HG03060 (cell line): Measurements from ENCODE around the gene MYH9.

Experiments used
- ATAC-seq: cut with Tn5 transposase; IDR thresholded peaks from one replicate; pipeline ENCODE4 v1.9.1; 2021; ENCODE audit warnings: low read depth, moderate number of reproducible peaks; ENCODE audit not compliant: unreplicated experiment

Gene MYH9

DNA sequence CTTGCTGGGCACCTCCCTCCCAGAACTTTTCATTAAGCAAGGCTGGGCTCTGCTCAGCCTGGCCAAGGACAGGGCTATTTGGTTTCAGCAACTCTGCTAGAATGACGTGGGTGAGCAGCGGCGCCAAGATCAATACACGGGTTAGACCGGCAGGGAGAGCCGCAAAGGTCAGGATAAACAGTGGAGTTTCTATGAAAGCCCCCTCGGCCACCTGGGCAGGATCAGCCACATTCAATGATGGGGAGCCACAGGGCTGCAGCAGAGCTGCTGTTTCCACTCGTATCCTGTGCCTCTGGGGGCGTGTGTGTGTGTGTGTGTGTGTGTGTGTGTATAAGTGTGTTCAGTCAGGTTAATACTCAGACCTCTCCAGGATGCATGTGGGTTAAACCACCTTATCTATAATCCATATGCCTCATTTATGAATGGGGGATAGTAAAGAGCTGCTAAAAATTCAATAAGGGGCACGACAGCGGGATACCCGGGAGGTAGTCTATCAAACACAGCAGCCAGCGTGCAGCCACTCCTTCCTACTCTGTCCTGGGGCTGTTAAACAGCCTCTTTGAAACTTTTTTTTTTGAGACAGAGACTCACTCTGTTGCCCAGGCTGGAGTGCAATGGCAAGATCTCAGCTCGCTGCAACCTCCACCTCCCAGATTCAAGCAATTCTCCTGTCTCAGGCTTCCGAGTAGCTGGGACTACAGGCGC is 34.8 kb downstream of the MYH9 start:
- ATAC-seq = no peak

GRCh38 chr22:36351921-36352802 is 35.6 kb downstream of the MYH9 start:
- ATAC-seq = no peak

DNA sequence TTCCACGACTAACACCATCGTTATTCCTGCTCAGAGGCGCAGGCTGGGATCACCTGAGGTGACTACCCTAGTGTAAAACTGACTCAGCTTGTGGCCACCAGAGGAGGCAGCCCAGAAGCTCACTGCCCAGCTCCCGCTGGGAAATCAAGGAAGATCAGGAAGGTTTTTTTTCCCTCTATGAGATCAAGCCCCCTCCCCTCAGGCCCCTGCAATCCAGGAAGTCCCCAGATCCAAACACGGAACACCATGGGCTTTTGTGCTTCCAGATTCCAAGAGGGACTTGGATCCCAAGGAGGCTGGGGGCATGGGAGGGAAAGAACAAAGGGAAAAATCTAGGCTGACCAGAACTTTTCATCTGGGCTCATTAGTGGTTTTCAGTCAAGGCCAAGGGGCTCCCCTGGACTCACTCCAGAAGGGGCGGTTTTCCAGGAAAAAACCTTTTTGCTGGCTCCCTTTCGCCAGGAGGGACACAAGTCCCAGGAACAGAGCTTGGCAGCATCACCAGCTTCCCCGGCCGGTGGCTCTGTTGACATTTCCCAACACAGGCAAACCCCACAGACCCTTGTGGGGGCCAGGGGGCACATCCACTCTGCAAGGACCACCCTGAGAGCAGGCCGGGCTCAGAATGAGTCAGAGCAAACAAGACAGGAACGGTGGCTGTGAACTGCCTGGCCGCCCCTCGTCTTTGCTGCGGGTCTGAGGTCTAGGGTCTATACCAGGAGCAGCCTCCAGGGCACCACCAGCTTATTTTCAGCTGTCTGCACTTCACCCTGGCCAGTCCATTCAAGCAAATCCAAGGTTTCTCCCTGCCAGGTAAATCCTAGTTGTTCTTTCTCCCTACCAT is 36.8 kb downstream of the MYH9 start:
- no peak for ATAC-seq

DNA sequence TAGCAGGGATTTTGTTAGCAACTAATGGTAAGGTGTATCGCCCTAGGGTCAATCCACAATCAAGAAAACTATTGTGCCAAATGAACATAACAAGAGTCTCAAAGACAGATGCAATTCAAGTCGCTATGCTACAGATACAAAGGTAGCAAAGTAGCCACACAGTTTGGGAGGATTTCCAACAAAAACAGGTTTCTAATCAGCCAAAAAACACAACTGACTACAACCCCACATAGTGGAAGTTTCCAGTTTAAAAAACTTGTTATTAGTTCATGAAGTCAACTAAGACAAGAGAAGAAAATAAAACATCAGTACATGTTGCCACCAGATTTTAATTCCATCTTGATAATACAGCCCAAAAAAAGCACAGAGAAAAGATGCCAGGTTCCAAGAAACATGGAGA is 38.0 kb downstream of the MYH9 start:
- no peak for ATAC-seq

- ATAC-seq = no peak
Measured at GRCh38 chr22:36348760-36349159, 39.0 kb downstream of the MYH9 start.

GRCh38 chr22:36347094-36347493 is 40.7 kb downstream of the MYH9 start:
- ATAC-seq = no peak

- no peak for ATAC-seq
Measured at GRCh38 chr22:36344106-36344827, 43.5 kb downstream of the MYH9 start.

DNA sequence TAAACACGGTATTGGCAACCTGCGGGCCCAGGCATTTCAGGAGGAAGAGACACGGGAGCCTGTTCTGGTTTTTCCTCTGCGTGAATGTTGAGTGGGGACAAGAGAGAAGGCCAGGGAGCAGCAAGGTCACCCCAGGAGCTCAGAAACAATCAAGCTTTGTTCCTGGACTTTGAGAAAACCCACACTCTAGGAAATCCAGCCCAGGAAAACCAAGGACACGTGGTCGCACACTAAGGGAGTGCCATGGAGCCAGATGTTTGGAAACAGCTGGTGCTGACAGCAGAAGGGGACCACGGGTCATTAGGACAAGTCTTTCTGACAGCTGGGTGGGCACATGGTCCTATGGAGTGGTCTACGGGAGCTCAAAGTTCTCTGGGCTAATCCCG is 44.1 kb downstream of the MYH9 start:
- no peak for ATAC-seq

- no peak for ATAC-seq
Measured at GRCh38 chr22:36343070-36343719, 44.6 kb downstream of the MYH9 start.

- no peak for ATAC-seq
Measured at GRCh38 chr22:36341640-36342041, 46.1 kb downstream of the MYH9 start.

DNA sequence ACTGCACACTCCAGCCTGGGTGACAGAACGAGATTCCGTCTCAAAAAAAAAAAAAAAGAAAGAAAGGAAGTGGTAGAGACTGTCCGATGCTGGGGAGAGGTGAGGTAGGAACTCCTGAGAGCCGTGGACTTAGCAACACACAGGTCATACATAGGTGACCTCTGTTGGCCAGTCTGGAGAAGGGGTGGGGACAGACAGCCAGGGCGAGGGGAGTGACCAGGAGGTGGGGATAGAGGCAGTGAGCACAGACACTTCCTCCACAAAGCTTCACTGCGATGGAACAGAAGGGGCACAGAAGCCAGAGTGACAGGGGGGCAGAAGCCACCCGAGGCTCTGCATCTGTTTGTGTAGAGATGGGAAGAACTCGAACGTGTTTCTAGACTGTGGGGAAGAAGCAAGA is 47.1 kb downstream of the MYH9 start:
- no peak for ATAC-seq

GRCh38 chr22:36339171-36340065 is 48.3 kb downstream of the MYH9 start:
- no peak for ATAC-seq

GRCh38 chr22:36337365-36338130 is 50.2 kb downstream of the MYH9 start:
- no peak for ATAC-seq

GRCh38 chr22:36336246-36337182 is 51.3 kb downstream of the MYH9 start:
- no peak for ATAC-seq

GRCh38 chr22:36335621-36336020 is 52.1 kb downstream of the MYH9 start:
- no peak for ATAC-seq

DNA sequence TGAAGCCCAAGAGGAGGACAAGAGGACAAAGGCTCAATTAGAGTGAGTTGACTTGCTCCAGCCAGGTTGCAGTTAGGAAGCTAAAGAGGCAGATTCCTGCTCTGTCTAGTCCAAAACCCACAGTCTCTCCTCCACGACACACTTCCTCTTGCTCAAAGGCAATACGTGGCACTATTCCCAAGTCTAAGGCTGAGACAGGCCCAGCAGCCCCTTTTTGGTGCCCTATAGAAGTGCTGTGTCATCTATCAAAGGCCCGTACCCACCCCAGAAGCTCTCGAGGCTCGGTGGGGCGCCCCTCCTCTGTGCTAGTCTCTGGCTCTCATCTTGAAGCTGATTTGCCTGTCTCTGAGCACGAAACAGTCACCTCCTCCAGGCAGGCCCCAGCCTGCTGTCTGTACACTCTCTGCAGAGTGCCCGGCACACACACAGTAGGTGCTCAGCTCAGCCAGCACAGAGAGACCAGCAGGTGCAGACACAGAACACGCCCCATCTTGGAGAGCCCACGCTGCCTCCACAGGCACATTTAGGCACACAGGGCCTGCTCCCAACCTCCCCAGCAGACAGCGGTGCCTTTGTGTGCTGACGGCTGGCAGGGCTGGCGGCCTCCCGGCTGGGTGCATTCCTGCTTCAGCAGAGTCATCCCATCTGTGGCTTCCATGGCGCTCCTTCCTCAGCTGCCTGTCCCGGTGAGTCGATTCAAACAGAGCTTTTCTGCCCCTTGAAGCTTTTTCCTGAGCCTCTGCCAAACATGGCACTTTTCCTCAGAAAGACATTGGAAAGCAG is 52.8 kb downstream of the MYH9 start:
- no peak for ATAC-seq
